Immature natural killer cell (primary cell): ENCODE results near the gene PNKP. TPM values are rescaled to one million over a fixed set of nuclear protein-coding genes. Genes with fewer than 3 reads are reported as not detected.
A peak's percentile ranks its signal among the peaks of the same experiment; 100 is the strongest.

Experiments
- DNase-seq, 3 donors: peaks; one replicate each; pipeline ENCODE4 v3.0.0; 2022; ENCODE audit warnings: mixed read lengths in 1 of 3
- H3K27ac Mint-ChIP-seq, 6 donors: one replicate each; pipeline ENCODE4 v1.8.0; 2020; ENCODE audit warnings: mixed read lengths in 6 of 6, mild to moderate bottlenecking in 5 of 6, inconsistent platforms in 4 of 6, moderate library complexity in 3 of 6
- H3K27me3 Mint-ChIP-seq, 3 donors: one replicate each; pipeline ENCODE4 v1.8.0; 2020 to 2021; ENCODE audit warnings: low read depth in 3 of 3, mild to moderate bottlenecking in 3 of 3, mixed read lengths in 3 of 3, moderate library complexity in 3 of 3, inconsistent platforms in 1 of 3
- H3K36me3 Mint-ChIP-seq, 3 donors: one replicate each; pipeline ENCODE4 v1.8.0; 2020; ENCODE audit warnings: mixed read lengths in 3 of 3, inconsistent platforms in 2 of 3, mild to moderate bottlenecking in 2 of 3
- H3K4me1 Mint-ChIP-seq, 2 donors: one replicate each; pipeline ENCODE4 v1.8.0; 2020; ENCODE audit warnings: inconsistent platforms in 2 of 2, mild to moderate bottlenecking in 2 of 2, mixed read lengths in 2 of 2, moderate library complexity in 1 of 2
- H3K4me3 Mint-ChIP-seq, 5 donors: one replicate each; pipeline ENCODE4 v1.8.0; 2020; ENCODE audit warnings: mild to moderate bottlenecking in 5 of 5, mixed read lengths in 5 of 5, inconsistent platforms in 3 of 5, moderate library complexity in 3 of 5
- H3K9me3 Mint-ChIP-seq, 6 donors: one replicate each; pipeline ENCODE4 v1.8.0; 2020; ENCODE audit warnings: mild to moderate bottlenecking in 6 of 6, mixed read lengths in 6 of 6, inconsistent platforms in 4 of 6, moderate library complexity in 3 of 6
- polyA plus RNA-seq, 3 donors: library from polyadenylated mRNA; unstranded; fragments of 300-500 nt; fragmentation: Illumina TruSeq; gene quantifications; one replicate each; pipeline ENCODE4 v1.2.3, GENCODE V29; 2021

PNKP gene
- polyA plus RNA-seq, 3 donors from 2014 or later: 36.4 to 55.1 (median 41.4) TPM

DNA sequence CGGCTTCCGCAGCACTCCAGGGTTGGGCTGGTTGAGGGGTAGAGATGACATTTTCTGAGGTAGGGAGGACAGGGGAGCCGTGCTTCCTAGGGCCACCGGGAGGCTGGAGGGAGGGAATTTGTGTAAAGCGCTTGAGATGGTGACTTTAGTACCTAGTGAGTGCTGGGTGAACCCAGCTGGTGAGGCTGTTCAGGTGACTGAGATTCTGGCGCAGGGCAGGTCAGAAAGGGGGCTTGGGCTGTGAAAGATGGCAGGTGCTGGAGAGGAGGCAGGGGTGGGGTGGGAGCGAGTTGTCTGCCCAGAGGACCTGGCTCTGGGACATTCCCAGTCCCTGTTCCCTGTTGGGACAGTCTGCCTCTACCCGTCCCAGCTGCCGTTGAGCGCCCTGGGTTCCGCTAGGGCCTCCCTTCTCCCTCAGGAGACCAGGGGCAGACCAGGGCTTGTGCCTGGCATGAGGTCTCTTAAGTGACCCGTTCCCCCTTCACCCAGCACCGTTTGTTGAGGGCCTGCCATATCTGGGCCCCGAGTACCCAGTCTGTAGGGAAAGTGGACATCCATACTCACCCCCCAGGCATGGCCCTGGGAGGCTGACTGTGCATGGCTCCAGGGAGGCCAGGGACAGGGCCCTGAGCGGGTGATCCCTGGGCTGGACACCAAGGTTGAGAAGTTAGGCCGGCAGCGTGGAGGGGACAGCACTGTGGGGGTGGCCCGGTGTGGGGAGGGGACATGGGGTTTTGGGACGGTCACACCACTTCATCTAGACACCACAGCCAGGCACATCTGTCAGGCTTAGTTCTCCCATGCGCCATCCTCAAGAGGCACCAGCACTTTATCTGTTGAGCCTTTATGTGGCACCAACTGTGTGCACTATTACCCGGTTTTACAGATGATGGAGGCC, 11.5 kb downstream of the PNKP start:
- no peaks in the 10 kb centered on the region for H3K36me3 Mint-ChIP-seq
- no peaks in the 10 kb centered on the region for H3K9me3 Mint-ChIP-seq
- no peak overlapping the region for H3K4me3 Mint-ChIP-seq
- peak overlapping the region in 1 of 6 donors; percentile 62 for H3K27ac Mint-ChIP-seq
- H3K27me3 Mint-ChIP-seq: peaks cover 2 to 5% (median 4%) of the 10 kb centered on the region in 3 donors
- H3K4me1 Mint-ChIP-seq: peaks cover 17 to 21% of the 10 kb centered on the region in 2 donors
- no peak for DNase-seq

- no peaks in the 10 kb centered on the region for H3K36me3 Mint-ChIP-seq
- peaks cover 19 to 22% of the 10 kb centered on the region in 2 donors for H3K4me1 Mint-ChIP-seq
- H3K4me3 Mint-ChIP-seq: no peak overlapping the region
- H3K27me3 Mint-ChIP-seq: peaks cover 6 to 9% (median 8%) of the 10 kb centered on the region in 3 donors
- H3K9me3 Mint-ChIP-seq: no peaks in the 10 kb centered on the region
- peak overlapping the region in 1 of 6 donors; percentile 55 for H3K27ac Mint-ChIP-seq
- no peak for DNase-seq
Observed at GRCh38 chr19:49855277-49855675, 12.1 kb downstream of the PNKP start.

DNA sequence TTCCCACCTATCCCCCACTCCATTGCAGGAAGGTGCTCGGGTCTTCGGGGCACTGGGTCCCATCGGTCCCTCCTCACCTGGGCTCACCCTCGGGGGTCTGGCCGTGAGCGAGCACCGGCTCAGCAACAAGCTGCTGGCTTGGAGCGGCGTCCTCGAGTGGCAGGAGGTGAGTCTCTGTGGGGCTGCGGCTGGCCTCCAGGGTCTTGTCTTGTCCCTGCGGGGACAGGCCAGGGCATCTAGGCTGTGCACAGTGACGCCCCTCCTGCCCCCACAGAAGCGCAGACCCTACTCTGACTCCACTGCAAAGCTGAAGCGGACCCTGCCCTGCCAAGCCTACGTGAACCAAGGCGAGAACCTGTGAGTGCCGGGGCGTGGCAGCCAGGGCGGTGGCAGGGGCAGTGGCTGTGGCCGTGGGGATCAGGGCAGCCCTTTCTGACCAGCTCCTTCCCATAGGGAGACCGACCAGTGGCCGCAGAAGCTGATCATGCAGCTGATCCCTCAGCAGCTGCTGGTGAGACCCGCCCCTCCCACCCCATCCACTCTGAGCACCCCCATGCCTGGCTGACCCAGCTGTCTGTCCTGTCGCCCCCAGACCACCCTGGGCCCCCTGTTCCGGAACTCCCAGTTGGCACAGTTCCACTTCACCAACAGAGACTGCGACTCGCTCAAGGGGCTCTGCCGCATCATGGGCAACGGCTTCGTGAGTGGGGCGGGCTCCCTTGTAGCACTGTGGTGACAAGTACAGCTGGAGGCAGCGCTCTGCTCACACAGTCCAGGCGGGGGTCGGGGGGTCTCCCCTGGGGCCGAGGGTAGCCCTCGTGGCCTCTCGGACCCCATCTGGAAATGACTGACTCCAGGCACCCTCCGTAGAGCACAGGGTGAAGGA, 12.8 kb downstream of the PNKP start:
- Mint-ChIP-seq H3K4me3 (no peak overlapping the region), H3K9me3 (no peaks in the 10 kb centered on the region), H3K36me3 (no peaks in the 10 kb centered on the region), H3K4me1 (peaks cover 24 to 29% of the 10 kb centered on the region in 2 donors), H3K27me3 (peaks cover 6 to 9% (median 6%) of the 10 kb centered on the region in 3 donors), H3K27ac (no peak overlapping the region)
- no peak for DNase-seq

GRCh38 chr19:49853852-49854377, 13.5 kb downstream of the PNKP start:
- Mint-ChIP-seq H3K9me3 (no peaks in the 10 kb centered on the region), H3K4me3 (peak overlapping the region in 3 of 5 donors; percentile 33 to 70 (median 58)), H3K27ac (no peak overlapping the region), H3K36me3 (no peaks in the 10 kb centered on the region), H3K4me1 (peaks cover 29 to 33% of the 10 kb centered on the region in 2 donors), H3K27me3 (peaks cover 6 to 12% (median 6%) of the 10 kb centered on the region in 3 donors)
- DNase-seq: no peak

- no peaks in the 10 kb centered on the region for H3K9me3 Mint-ChIP-seq
- H3K4me1 Mint-ChIP-seq: peaks cover 40 to 43% of the 10 kb centered on the region in 2 donors
- H3K27ac Mint-ChIP-seq: peak overlapping the region in 4 of 6 donors; percentile 59 to 89 (median 66)
- H3K36me3 Mint-ChIP-seq: no peaks in the 10 kb centered on the region
- peak overlapping the region; percentile 87 to 90 (median 89) for H3K4me3 Mint-ChIP-seq
- no peak for DNase-seq
- peaks cover 6 to 12% (median 8%) of the 10 kb centered on the region in 3 donors for H3K27me3 Mint-ChIP-seq
Observed at GRCh38 chr19:49852631-49853126, 14.7 kb downstream of the PNKP start.

DNA sequence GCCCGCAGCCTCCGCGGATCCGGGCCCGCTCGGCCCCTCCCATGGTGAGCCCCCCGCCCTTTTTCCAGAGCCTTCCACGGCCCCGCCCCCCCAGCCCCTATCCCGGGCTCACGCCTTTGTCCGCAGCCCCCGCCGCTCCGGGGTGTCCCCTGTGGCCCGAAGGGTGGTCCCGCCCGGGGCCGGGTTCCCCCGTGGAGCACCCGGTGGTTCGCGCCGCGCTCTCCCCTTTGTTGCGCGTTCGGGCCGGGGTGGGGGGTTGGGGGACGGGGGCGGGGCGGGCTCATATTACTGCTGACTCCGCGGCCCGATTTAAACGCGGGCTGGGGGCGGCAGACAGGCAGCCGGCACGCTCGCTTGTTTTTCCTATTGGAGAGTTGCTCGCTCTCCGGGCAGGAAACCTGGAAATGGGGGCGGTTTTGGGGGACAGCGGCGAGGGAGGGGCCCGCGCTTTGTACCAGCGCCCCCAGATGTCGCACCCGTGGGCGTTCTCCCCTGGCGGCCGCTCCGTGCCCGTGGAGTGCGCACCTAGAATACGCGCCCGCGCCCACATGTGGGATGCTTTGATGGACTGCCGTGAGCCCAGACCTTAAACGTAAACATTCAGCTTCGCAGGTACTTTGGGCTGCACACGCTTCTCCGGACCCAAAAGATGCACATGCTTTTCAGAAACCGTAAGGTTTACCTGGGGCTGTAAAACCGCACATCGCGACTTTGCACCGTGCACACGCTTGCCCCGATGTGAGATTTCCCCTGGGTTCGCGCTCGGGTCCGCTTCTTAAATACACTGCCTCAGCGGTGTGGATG, 15.7 kb downstream of the PNKP start:
- peaks cover 40 to 46% of the 10 kb centered on the region in 2 donors for H3K4me1 Mint-ChIP-seq
- H3K9me3 Mint-ChIP-seq: no peaks in the 10 kb centered on the region
- peak overlapping the region in 5 of 6 donors; percentile 59 to 89 (median 73) for H3K27ac Mint-ChIP-seq
- H3K36me3 Mint-ChIP-seq: no peaks in the 10 kb centered on the region
- DNase-seq: no peak
- peak overlapping the region; percentile 87 to 90 (median 89) for H3K4me3 Mint-ChIP-seq
- H3K27me3 Mint-ChIP-seq: peaks cover 6 to 12% (median 8%) of the 10 kb centered on the region in 3 donors

GRCh38 chr19:49850487-49851342, 16.7 kb downstream of the PNKP start, which contains the start of gene PTOV1:
Gene PTOV1, plus strand, starts transcription at chr19:49851159.
- peaks cover 6 to 12% (median 8%) of the 10 kb centered on the region in 3 donors for H3K27me3 Mint-ChIP-seq
- no peaks in the 10 kb centered on the region for H3K36me3 Mint-ChIP-seq
- no peaks in the 10 kb centered on the region for H3K9me3 Mint-ChIP-seq
- H3K4me1 Mint-ChIP-seq: peaks cover 40 to 45% of the 10 kb centered on the region in 2 donors
- peak; percentile 87 to 90 (median 90) for DNase-seq
- H3K27ac Mint-ChIP-seq: peak within 1 kb of the TSS; percentile 88 to 98 (median 96)
- H3K4me3 Mint-ChIP-seq: peak within 1 kb of the TSS; percentile 90 to 96 (median 92)

GRCh38 chr19:49850221-49850486, 17.2 kb downstream of the PNKP start:
- no peaks in the 10 kb centered on the region for H3K9me3 Mint-ChIP-seq
- H3K36me3 Mint-ChIP-seq: no peaks in the 10 kb centered on the region
- peaks cover 40% of the 10 kb centered on the region in 2 donors for H3K4me1 Mint-ChIP-seq
- peak overlapping the region; percentile 90 to 96 (median 92) for H3K4me3 Mint-ChIP-seq
- DNase-seq: no peak
- peaks cover 6 to 12% (median 8%) of the 10 kb centered on the region in 3 donors for H3K27me3 Mint-ChIP-seq
- peak overlapping the region; percentile 88 to 98 (median 96) for H3K27ac Mint-ChIP-seq

GRCh38 chr19:49849433-49850220, 17.7 kb downstream of the PNKP start:
- DNase-seq: no peak
- peaks cover 40% of the 10 kb centered on the region in 2 donors for H3K4me1 Mint-ChIP-seq
- peak overlapping the region; percentile 90 to 96 (median 92) for H3K4me3 Mint-ChIP-seq
- peaks cover 6 to 12% (median 8%) of the 10 kb centered on the region in 3 donors for H3K27me3 Mint-ChIP-seq
- H3K27ac Mint-ChIP-seq: peak overlapping the region; percentile 87 to 98 (median 94)
- H3K36me3 Mint-ChIP-seq: no peaks in the 10 kb centered on the region
- no peaks in the 10 kb centered on the region for H3K9me3 Mint-ChIP-seq

- no peaks in the 10 kb centered on the region for H3K9me3 Mint-ChIP-seq
- H3K27ac Mint-ChIP-seq: peak overlapping the region; percentile 18 to 87 (median 46)
- peak overlapping the region; percentile 47 to 92 (median 70) for H3K4me3 Mint-ChIP-seq
- DNase-seq: no peak
- peaks cover 6 to 12% (median 8%) of the 10 kb centered on the region in 3 donors for H3K27me3 Mint-ChIP-seq
- peaks cover 40% of the 10 kb centered on the region in 2 donors for H3K4me1 Mint-ChIP-seq
- H3K36me3 Mint-ChIP-seq: no peaks in the 10 kb centered on the region
Observed at GRCh38 chr19:49848938-49849337, 18.4 kb downstream of the PNKP start.
